Pons (tissue), 1 donor: ENCODE data around the gene GTPBP6.

Source experiments
- DNase-seq: peaks from one replicate; pipeline ENCODE4 v3.0.0-alpha.2; 2016; ENCODE audit warnings: low spot score

The GTPBP6 gene, protein sequence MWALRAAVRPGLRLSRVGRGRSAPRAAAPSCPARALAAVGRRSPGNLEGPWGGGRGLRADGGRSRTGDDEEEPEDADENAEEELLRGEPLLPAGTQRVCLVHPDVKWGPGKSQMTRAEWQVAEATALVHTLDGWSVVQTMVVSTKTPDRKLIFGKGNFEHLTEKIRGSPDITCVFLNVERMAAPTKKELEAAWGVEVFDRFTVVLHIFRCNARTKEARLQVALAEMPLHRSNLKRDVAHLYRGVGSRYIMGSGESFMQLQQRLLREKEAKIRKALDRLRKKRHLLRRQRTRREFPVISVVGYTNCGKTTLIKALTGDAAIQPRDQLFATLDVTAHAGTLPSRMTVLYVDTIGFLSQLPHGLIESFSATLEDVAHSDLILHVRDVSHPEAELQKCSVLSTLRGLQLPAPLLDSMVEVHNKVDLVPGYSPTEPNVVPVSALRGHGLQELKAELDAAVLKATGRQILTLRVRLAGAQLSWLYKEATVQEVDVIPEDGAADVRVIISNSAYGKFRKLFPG

DNA sequence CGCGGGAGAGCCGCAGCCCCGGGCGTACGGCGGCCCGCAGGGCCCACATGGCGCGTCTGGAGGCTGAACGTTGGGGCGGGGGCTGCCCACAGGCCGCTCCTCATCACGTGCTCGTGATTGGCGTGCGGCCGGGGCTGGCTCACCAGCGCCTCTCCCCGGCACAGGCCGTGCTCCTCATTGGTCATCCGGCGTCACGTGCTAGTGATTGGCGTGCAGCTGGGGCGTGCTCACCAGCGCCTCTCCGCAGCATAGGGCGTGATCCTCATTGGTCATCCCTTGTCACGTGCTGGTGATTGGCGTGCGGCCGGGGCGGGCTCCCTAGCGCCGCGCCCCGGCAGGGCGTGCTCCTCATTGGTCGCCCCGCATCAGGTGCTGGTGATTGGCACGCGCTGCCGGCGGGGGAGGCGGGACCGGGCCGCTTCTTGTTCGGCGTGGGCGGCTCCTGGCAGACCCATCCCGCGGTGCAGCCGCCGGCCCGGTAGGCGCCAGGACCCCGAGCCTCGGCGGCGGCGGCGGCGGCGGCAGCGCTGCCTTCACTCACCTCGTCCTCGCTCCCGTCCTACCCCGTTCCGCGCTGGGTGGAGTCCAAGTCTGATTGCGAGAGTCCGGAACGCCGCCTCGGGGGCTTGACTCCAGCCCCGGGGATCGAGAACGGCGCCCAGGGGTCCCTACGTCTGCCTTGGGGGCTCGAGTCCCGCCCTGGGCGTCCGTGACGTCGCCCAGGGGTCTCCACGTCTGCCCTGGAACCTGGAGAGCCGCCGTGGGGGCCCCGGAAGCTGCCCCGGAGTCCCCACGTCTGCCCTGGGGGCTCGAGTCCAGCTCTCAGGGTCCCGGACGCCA is at the start of gene GTPBP6:
GTPBP6 (minus strand) TSS at position 58 of the 840 bp plus-strand sequence; CDS start at position 49, 9 bp downstream.
- DNase-seq, result peak; percentile 99

DNA sequence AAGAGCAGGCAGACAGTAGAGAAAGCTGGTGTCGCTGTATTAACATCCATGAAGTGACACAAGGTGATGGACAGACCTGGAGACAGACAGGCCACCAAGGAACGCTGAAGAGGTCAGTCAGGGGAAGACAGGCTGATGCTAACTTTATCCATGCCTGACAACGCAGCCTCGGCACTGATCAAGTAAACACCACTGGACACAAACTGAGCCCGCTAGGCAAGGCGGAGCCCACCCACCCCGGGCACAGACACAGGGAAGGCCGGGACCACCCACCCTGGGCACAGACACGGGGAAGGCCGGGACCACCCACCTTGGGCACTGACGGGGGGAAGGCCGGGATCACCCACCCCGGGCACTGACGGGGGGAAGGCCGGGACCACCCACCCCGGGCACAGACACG is 49.3 kb upstream of the GTPBP6 start:
- DNase-seq, result no peak

DNA sequence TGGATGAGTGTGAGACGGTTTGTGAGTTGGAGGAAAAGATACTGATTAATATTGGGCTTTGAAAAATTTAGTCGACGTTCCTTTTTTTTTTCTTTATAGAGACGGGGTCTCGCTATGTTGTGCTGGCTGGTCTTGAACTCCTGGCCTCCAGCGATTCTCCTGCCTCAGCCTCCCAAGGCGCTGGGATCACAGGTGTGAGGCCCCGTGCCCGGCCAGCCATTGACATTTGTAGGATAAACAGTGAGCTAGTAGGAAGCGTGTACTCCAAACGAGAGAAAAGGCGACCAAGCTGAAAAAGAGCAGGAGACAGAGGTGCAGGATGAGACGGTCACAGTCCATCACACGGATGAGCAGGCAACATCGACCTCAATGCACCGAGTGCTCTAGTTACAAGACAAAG is 48.8 kb upstream of the GTPBP6 start:
- no peak for DNase-seq

DNA sequence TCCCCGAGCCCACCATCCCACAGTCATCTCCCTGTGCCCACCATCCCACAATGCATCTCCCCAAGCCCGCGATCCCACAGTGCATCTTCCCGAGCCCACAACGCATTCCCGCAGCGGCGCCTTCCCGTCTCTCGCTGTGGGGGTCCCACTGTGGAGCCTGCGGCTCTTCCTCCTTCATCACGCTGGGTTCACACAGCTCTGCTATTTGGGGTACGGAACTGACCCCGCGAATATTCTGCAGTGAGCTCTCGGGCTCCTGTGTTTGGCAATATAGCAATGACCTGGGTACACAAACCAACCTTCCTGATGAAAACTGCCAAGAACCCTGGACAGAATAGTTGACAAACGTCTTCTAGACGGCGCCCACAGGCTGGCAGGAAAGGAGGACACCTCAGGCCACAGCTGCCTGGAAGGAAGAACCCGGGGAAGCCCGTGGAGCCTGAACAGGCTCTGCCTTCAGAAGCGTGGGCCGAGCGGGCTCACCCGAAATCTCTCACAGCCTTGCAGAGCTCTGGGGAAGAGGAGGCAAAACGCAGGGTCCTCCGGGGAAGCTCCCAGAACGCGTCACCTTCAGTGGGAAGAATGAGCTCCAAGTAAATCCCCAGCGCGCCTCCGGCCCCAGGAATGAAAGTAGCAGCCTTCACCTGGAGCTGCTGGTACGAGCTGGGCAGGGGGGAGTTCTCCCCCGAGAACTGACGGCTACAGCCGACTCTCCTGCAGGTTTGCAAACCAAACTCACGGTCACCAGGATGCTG is 45.2 kb upstream of the GTPBP6 start:
- DNase-seq, result no peak

DNA sequence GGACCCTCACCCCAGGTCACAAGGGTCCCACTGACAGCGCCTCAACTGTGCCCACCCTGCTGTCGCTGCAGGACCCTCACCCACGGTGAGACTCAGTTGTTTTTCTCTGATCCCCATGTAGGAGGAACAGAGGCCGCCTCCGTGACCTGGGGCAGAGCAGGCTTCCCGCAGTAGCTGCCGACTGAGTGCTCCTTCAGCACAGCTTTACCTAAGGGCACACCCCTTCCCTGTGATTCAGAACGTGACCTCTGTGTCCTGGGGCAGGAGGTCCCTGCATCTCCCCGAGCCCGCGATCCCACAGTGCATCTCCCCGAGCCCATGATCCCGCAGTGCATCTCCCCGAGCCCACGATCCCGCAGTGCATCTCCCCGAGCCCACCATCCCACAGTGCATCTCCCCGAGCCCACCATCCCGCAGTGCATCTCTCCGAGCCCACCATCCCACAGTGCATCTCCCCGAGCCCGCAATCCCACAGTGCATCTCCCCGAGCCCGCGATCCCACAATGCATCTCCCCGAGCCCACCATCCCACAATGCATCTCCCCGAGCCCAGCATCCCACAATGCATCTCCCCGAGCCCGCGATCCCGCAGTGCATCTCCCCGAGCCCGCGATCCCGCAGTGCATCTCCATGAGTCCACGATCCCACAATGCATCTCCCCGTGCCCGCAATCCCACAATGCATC is 44.5 kb upstream of the GTPBP6 start:
- DNase-seq, result no peak

DNA sequence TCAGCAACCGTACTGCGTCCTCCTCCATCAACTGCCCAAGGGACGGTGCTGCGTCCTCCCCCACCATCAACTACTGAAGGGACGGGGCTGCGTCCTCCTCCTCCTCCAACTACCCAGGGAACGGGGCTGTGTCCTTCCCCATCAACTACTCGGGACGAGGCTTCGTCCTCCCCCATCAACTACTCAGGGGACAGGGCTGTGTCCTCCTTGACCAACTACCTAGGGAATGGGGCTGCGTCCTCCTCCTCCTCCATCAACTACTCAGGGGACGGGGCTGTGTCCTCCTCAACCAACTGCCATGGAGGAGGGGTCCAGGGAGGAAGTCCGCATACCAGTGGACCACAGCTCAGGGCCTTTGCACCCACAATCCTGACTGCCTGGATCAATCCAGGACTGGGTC is 43.8 kb upstream of the GTPBP6 start:
- no peak for DNase-seq

- DNase-seq, result no peak
Observed at GRCh38 chrX:361231-362145, 42.9 kb upstream of the GTPBP6 start.

- DNase-seq, result no peak
Observed at GRCh38 chrX:360496-361150, 42.0 kb upstream of the GTPBP6 start.

- no peak for DNase-seq
Observed at GRCh38 chrX:358651-359143, 40.1 kb upstream of the GTPBP6 start.

GRCh38 chrX:357693-358471 is 39.3 kb upstream of the GTPBP6 start:
- no peak for DNase-seq

GRCh38 chrX:357035-357692 is 38.6 kb upstream of the GTPBP6 start:
- no peak for DNase-seq

DNA sequence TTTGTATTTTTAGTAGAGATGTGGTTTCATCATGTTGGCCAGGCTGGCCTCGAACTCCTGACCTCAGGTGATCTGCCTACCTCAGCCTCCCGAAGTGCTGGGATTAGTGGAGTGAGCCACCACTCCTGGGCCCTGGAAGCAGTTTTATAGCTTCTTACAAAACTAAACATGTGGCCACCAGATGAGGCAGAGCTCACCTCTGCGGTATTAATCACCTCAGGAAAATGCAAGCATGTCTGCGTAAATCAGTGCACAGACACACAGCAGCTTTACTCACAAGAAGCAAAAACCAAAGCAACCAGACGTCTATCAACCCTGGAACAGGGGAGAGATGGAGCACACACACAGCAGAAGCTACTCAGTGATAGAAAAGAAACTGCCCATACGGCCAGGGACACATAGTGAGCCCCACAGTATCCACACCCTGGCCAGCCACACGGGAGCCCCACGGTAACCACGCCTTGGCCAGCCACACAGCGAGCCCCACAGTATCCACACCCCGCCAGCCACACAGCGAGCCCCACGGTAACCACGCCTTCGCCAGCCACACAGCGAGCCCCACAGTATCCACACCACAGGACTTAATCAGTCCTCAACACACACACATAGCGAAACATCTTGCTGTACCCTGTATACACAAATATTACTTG is 37.9 kb upstream of the GTPBP6 start:
- DNase-seq, result no peak

- DNase-seq, result no peak
Observed at GRCh38 chrX:355329-356050, 36.9 kb upstream of the GTPBP6 start.

DNA sequence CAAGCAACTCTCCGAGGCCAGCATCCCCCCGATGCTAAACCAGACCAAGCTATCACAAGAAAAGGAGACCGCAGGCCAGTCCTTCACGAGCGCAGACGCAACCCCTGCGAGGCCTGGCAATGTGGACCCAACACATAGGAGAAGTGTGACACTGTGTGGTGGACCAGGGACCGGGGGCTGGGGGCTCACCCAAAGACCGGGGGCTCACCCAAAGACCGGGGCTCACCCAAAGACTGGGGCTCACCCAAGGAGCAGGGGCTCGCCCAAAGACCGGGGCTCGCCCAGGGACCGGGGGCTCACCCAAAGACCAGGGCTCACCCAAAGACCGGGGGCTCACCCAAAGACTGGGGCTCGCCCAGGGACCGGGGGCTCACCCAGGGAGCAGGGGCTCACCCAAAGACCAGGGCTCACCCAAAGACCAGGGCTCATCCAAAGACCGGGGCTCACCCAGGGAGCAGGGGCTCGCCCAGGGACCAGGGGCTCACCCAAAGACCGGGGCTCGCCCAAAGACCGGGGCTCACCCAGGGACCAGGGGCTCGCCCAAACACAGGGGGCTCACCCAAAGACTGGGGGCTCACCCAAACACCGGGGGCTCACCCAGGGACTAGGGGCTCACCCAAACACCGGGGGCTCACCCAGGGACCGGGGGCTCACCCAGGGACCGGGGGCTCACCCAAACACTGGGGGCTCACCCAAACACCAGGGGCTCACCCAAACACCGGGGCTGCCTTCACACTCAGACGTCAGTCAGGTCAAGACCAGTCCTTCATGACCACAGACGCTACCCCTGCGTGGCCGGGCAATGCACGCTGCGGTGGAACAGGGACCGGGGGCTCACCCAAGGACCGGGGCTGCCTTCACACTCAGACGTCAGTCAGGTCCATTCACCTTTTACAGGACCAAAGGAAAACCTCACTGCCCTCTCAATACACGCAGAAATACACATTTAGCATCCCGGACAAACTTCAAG is 35.3 kb upstream of the GTPBP6 start:
- DNase-seq, result no peak

- DNase-seq, result no peak
Observed at GRCh38 chrX:352582-353314, 34.2 kb upstream of the GTPBP6 start.
